H1 (cell line): ENCODE results near the gene DPF1. TPM values are rescaled to one million over a fixed set of nuclear protein-coding genes. Genes with fewer than 3 reads are reported as not detected.

ENCODE experiments used
- ASH2L ChIP-seq: fragments of 200-600, 300-600 bp; sonication (generic); IDR thresholded peaks from one replicate; pipeline ENCODE4 v1.7.1; 2017; ENCODE audit warnings: low read length
- CHD7 ChIP-seq: fragments of 300-600 bp; sonication (generic); IDR thresholded peaks from 2 replicates; pipeline ENCODE4 v1.7.1; 2012; ENCODE audit warnings: low read length, moderate library complexity, mild to moderate bottlenecking, inconsistent platforms; ENCODE audit not compliant: insufficient replicate concordance
- CTCF ChIP-seq, 3 experiments: IDR thresholded peaks; 1 replicate in 2 of 3; 2 replicates in 1 of 3; pipeline versions ENCODE4 v1.5.1 to v1.6.1; 2011; ENCODE audit warnings: low read length in 3 of 3, mild to moderate bottlenecking in 3 of 3, inconsistent platforms in 2 of 3, low read depth in 1 of 3, moderate library complexity in 1 of 3; ENCODE audit not compliant: insufficient read depth in 1 of 3; ENCODE audit errors: control extremely low read depth in 1 of 3
- KDM4A ChIP-seq: IDR thresholded peaks from one replicate; pipeline ENCODE4 v1.7.1; 2012; ENCODE audit warnings: low read depth, mild to moderate bottlenecking, moderate library complexity, low read length, inconsistent platforms; ENCODE audit not compliant: severe bottlenecking
- MAFK ChIP-seq: IDR thresholded peaks from 2 replicates; pipeline ENCODE4 v1.6.1; 2012; ENCODE audit warnings: low read depth, mild to moderate bottlenecking, improper control_type of control experiment, low read length
- NRF1 ChIP-seq: IDR thresholded peaks from 2 replicates; pipeline ENCODE4 v1.6.1; 2011; ENCODE audit warnings: mild to moderate bottlenecking, low read depth, low read length, improper control_type of control experiment
- RNF2 ChIP-seq: fragments of 200-900, 300-1000 bp; sonication (generic); IDR thresholded peaks from 2 replicates; pipeline ENCODE4 v1.7.1; 2016; ENCODE audit warnings: borderline replicate concordance, low read depth, mild to moderate bottlenecking, antibody characterized with exemption, low read length; ENCODE audit not compliant: poor library complexity, severe bottlenecking; ENCODE audit errors: missing control alignments
- SP4 ChIP-seq: IDR thresholded peaks from 2 replicates; pipeline ENCODE4 v1.6.1; 2012; ENCODE audit warnings: low read length, inconsistent platforms
- SRF ChIP-seq: IDR thresholded peaks from 2 replicates; pipeline ENCODE4 v1.6.1; 2011; ENCODE audit warnings: mild to moderate bottlenecking, low read depth, low read length, moderate library complexity
- polyA plus RNA-seq, 7 experiments: library from polyadenylated mRNA; depleted of rRNA in 3 of 7; stranded (reverse) in 5 of 7; unstranded in 2 of 7; fragments of >200 nt in 5 of 7; fragments of 200-250 nt in 2 of 7; gene quantifications; 1 replicate in 5 of 7; 2 replicates in 1 of 7; 4 replicates in 1 of 7; pipeline versions ENCODE4 v1.2.1 to v1.2.3, GENCODE V29; 2011 to 2013; ENCODE audit warnings: missing spikeins in 2 of 7, mixed read lengths in 2 of 7
- total RNA-seq: library from RNA; stranded (reverse); fragmentation: NEBNext Ultra II Directional; extraction: Animal tissue kit (Norgen Biotek cat#: 25700); gene quantifications from 2 replicates; pipeline ENCODE4 v1.2.1, GENCODE V29; 2021

Gene DPF1
- total and polyA plus RNA-seq, 2 of the 8 experiments (the other 6 are each of a cell fraction or from before 2014, with no cell fraction given), result 12.9 to 15.6 TPM

- TF ChIP-seq CHD7 (no peak), RNF2 (no peak), ASH2L (no peak), SRF (no peak), NRF1 (no peak), CTCF (IDR thresholded peaks at IDR 0.05; ENCODE audit: control extremely low read depth in 1 of 3, insufficient read depth in 1 of 3, low read depth in 1 of 3, low read length in 3 of 3) (no peak), MAFK (no peak), SP4 (no peak), KDM4A (no peak)
Observed at GRCh38 chr19:38175422-38175821, 48.6 kb downstream of the DPF1 start (continued).
